ENCODE results near the gene P3H4.

P3H4 gene

GRCh38 chr17:41835214-41835799 lies 23.6 kb upstream of the P3H4 start:
- TF ChIP-seq TAF1 (IDR thresholded peaks at IDR 0.05; ENCODE audit: borderline replicate concordance, insufficient read depth, low read length), result no peak
- TF ChIP-seq POLR2AphosphoS5 (IDR thresholded peaks at IDR 0.05; ENCODE audit: low read depth, low read length), result no peak
- TF ChIP-seq FOXP2 (optimal IDR thresholded peaks at IDR 0.05; ENCODE audit: borderline replicate concordance, extremely low read depth, extremely low read length, insufficient read depth), result no peak
- TF ChIP-seq REST (IDR thresholded peaks at IDR 0.05; ENCODE audit: insufficient read depth in 1 of 2, low read depth in 2 of 2, low read length in 2 of 2), result no peak
- no peak for TF ChIP-seq SIN3A (IDR thresholded peaks at IDR 0.05; ENCODE audit: borderline replicate concordance, insufficient read depth, low read length)

- TF ChIP-seq SIN3A (IDR thresholded peaks at IDR 0.05; ENCODE audit: borderline replicate concordance, insufficient read depth, low read length), result no peak
- TF ChIP-seq POLR2AphosphoS5 (IDR thresholded peaks at IDR 0.05; ENCODE audit: low read depth, low read length), result no peak
- TF ChIP-seq REST (IDR thresholded peaks at IDR 0.05; ENCODE audit: insufficient read depth in 1 of 2, low read depth in 2 of 2, low read length in 2 of 2), result no peak
- TF ChIP-seq FOXP2 (optimal IDR thresholded peaks at IDR 0.05; ENCODE audit: borderline replicate concordance, extremely low read depth, extremely low read length, insufficient read depth), result no peak
- TF ChIP-seq TAF1 (IDR thresholded peaks at IDR 0.05; ENCODE audit: borderline replicate concordance, insufficient read depth, low read length), result no peak
These were observed 13.6 kb upstream of the P3H4 start for GRCh38 chr17:41825175-41825845.

DNA sequence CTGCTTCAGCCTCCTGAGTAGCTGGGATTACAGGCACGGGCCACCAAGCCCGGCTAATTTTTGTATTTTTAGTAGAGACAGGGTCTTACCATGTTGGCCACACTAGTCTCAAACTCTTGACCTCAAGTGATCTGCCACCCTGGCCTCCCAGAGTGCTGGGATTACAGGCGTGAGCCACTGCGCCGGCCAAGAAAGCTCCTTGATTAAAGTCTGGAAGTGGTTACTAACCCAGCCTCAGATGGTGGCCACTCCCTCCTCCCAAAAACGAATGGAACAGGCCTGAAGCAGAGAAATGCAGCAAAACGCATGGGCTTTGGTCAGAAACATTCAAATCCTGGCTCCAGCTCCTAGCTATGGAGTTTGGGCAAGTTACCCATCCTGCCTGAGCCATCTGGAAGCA lies 12.3 kb upstream of the P3H4 start:
- TF ChIP-seq FOXP2 (optimal IDR thresholded peaks at IDR 0.05; ENCODE audit: borderline replicate concordance, extremely low read depth, extremely low read length, insufficient read depth) (no peak), POLR2AphosphoS5 (IDR thresholded peaks at IDR 0.05; ENCODE audit: low read depth, low read length) (no peak), TAF1 (IDR thresholded peaks at IDR 0.05; ENCODE audit: borderline replicate concordance, insufficient read depth, low read length) (no peak), SIN3A (IDR thresholded peaks at IDR 0.05; ENCODE audit: borderline replicate concordance, insufficient read depth, low read length) (no peak), REST (IDR thresholded peaks at IDR 0.05; ENCODE audit: insufficient read depth in 1 of 2, low read depth in 2 of 2, low read length in 2 of 2) (no peak)

DNA sequence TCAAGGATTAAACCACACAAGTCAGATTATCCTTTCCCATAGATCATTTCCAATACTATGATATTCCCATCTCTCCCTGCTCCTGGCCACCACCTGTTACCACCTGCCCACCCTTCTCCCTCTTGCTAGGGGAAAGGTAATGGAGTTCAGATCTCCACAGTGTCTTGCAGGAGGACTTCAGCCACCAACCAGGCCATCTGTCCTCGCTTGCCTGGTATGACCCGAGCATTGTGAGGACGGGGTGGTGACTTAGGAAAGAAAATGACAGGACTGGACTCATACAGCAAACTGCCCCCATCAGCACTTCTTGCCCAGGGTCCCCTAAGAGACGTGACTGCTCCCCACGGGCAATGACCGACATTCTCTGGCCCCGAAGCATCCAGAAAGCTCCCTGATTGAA lies 11.8 kb upstream of the P3H4 start:
- TF ChIP-seq POLR2AphosphoS5 (IDR thresholded peaks at IDR 0.05; ENCODE audit: low read depth, low read length), result peak; percentile 50; the same call in 1 of the 2 replicates
- no peak for TF ChIP-seq REST (IDR thresholded peaks at IDR 0.05; ENCODE audit: insufficient read depth in 1 of 2, low read depth in 2 of 2, low read length in 2 of 2)
